Activated CD4-positive, alpha-beta T cell treated with anti-CD3 and anti-CD28 coated beads for 1 hour (primary cell): Measurements from ENCODE around the gene SLC2A8.

Experiments used
- DNase-seq: peaks from one replicate; pipeline ENCODE4 v3.0.0-alpha.2; 2020

SLC2A8 gene

GRCh38 chr9:127382541-127382940, 14.4 kb upstream of the SLC2A8 start:
- no peak for DNase-seq

GRCh38 chr9:127384016-127384730, 12.8 kb upstream of the SLC2A8 start:
- no peak for DNase-seq

GRCh38 chr9:127384901-127385300, 12.1 kb upstream of the SLC2A8 start:
- DNase-seq, result no peak

- DNase-seq, result no peak
Observed at GRCh38 chr9:127386249-127386648, 10.7 kb upstream of the SLC2A8 start.

- no peak for DNase-seq
Observed at GRCh38 chr9:127386981-127387380, 10.0 kb upstream of the SLC2A8 start.

GRCh38 chr9:127388037-127388855, 8.7 kb upstream of the SLC2A8 start:
- peak; percentile 73 for DNase-seq

- DNase-seq, result no peak
Observed at GRCh38 chr9:127388856-127389238, 8.1 kb upstream of the SLC2A8 start.

GRCh38 chr9:127389381-127390247, 7.4 kb upstream of the SLC2A8 start:
- no peak for DNase-seq

GRCh38 chr9:127390248-127390545, 6.8 kb upstream of the SLC2A8 start:
- no peak for DNase-seq

GRCh38 chr9:127390563-127390962, 6.4 kb upstream of the SLC2A8 start:
- DNase-seq, result no peak

- DNase-seq, result no peak
Observed at GRCh38 chr9:127392166-127392565, 4.8 kb upstream of the SLC2A8 start.

GRCh38 chr9:127392976-127393375, 4.0 kb upstream of the SLC2A8 start:
- no peak for DNase-seq

GRCh38 chr9:127393645-127394044, 3.3 kb upstream of the SLC2A8 start:
- no peak for DNase-seq

- DNase-seq, result no peak
Observed at GRCh38 chr9:127395497-127396252, 1.3 kb upstream of the SLC2A8 start.

- DNase-seq, result no peak
Observed at GRCh38 chr9:127396253-127396807, 639 bp upstream of the SLC2A8 start.

- no peak for DNase-seq
Observed at GRCh38 chr9:127397646-127398274, 791 bp downstream of the SLC2A8 start.

- no peak for DNase-seq
Observed at GRCh38 chr9:127398275-127398647, 1.3 kb downstream of the SLC2A8 start.

GRCh38 chr9:127398715-127399400, 1.9 kb downstream of the SLC2A8 start:
- DNase-seq, result no peak

GRCh38 chr9:127399736-127400269, 2.8 kb downstream of the SLC2A8 start:
- no peak for DNase-seq

GRCh38 chr9:127402401-127403090, 5.6 kb downstream of the SLC2A8 start:
- no peak for DNase-seq
